GM19372 (cell line): Measurements from ENCODE around the gene USP13.
"Not testable (repeated sequence)": the region's sequence is repeated elsewhere in the genome, so short reads cannot be mapped to it uniquely, and the experiment has no call there.

Experiments used
- ATAC-seq: cut with Tn5 transposase; IDR thresholded peaks from one replicate; pipeline ENCODE4 v1.9.1; 2021; ENCODE audit warnings: mild to moderate bottlenecking, low read depth, moderate library complexity; ENCODE audit not compliant: unreplicated experiment

The USP13 gene

DNA sequence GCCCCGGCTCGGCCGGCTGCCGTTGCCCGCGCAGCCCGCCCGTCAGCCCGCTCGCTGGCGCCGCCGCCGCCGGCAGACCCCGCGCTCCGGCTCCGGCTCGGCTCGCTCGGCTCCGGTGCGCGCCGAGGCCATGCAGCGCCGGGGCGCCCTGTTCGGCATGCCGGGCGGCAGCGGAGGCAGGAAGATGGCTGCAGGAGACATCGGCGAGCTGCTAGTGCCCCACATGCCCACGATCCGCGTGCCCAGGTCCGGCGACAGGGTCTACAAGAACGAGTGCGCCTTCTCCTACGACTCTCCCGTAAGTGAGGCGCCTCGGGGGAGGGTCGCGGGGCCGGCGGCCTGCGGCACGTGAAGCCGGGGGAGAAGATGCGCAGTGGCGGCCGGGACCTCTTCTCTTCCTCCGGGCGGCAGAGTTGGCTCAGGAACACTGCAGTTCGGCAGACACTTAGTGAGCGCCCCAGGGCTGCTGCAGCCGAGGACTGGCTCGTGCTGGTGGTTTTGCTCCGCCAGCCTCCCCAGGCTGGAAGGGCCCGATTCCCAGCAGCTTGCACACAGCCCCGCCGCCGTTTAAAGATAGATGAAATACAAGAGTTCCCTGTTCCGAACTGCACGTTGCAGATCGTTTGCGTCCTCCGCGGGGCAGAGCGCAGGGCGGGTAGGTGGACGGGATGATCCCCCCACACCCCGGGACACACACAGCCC, 407 bp downstream of the USP13 start:
- ATAC-seq = peak; percentile 47

GRCh38 chr3:179655236-179655635, 2.4 kb downstream of the USP13 start:
- ATAC-seq = no peak

DNA sequence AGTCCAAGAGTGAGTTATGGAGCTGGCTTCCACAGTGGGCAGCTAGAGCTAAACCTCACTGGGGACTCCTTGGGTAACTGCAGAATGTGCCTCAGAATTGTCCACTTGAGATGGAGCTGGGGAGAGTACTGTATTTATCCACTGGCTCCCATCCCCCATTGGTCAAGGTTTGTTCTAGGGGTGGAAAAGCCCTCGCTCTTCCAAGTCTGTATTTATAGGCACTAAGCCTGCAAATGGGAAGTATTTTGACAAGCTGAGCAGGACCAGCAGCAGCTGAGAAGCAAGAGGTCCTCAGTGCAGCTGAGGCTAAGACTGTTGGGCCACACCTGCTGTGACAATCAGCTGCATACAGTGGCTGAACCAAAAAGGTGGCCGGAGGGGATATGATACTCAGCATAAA, 5.8 kb downstream of the USP13 start:
- ATAC-seq = no peak

DNA sequence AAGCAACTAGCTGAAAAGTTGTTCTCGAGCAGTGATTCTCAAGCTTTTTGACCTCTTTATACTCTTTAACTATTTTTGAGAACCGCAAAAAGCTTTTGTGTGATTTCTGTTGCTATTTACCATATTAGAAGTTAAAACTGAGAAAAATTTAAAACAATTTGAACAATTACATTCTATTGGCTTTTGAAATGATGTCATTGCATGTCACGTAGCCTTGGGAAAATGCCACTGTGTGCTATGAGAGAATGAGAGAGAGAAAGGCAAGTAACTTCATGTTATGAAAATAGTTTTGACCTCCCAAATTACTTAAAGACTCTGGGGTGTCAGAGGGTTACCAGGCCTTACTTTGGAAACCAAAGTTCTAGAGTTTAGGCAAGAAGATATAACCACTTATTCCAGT, 8.0 kb downstream of the USP13 start:
- no peak for ATAC-seq

DNA sequence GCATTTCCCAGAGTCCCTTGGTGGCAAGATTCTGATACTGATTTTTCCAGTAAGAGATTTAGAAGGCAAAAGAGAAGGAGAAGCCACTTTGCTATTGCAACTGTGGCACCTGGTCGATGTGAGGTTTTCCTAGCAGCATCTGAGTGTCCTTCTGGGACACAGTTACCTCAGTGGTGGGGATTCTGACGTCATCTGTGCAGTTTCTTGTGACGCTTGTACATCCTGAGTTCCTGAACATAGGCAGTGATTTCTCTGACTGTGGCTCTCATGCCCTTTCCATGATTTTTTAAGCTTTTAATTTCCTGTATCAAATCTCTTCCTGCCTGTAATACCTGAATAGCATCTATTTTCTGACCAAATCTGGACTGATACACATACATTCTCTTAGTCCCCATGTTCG, 8.9 kb downstream of the USP13 start:
- no peak for ATAC-seq

GRCh38 chr3:179663093-179663492, 10.3 kb downstream of the USP13 start:
- ATAC-seq = no peak

- no peak for ATAC-seq
These were observed 13.2 kb downstream of the USP13 start for GRCh38 chr3:179666030-179666429.

GRCh38 chr3:179666436-179667035, 13.7 kb downstream of the USP13 start:
- ATAC-seq = no peak

- no peak for ATAC-seq
These were observed 15.6 kb downstream of the USP13 start for GRCh38 chr3:179668429-179668828.

DNA sequence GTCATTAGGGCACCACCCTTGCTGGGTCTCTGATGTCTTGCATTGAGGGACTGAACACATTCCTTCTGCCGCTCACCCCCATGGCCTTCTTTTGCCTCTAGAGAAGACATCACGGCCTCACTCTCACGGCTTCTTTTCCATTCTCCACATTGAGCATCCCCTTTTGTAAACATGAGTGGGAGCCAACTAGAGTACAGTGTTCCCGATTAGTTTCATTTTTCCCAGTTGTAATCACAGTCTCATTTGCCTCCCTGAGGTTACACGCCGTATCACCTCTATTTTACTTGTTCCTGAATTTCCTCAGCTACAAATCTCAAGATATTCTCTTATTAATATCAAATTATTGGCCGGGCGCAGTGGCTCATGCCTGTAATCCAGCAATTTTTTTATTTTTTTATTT, 17.5 kb downstream of the USP13 start:
- no peak for ATAC-seq

- ATAC-seq = no peak
These were observed 18.5 kb downstream of the USP13 start for GRCh38 chr3:179671309-179671708.

DNA sequence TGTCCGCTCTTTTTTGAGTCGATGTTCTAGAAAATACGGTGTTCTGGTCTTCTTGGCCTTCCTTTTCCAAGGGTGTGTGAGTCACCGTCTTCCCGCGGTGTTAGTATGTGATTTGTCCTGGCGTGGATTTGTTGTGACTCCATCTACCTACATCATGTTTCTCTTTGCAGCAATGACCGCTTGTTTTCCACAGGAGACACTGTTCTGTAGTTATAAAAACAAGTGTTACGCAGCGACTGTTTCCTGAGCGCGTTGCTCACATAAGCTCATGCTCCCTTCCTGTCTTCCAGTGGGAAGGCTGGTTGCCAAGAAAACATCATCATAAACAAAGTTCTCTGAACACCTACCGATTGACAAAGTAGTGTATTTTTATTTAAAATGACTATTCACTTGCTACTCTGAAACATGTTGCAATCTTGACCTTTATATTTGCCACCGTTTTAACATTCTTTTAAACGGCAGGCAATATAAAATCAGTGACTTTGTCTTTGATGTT, 19.0 kb downstream of the USP13 start:
- no peak for ATAC-seq

- no peak for ATAC-seq
These were observed 20.1 kb downstream of the USP13 start for GRCh38 chr3:179672918-179673317.

DNA sequence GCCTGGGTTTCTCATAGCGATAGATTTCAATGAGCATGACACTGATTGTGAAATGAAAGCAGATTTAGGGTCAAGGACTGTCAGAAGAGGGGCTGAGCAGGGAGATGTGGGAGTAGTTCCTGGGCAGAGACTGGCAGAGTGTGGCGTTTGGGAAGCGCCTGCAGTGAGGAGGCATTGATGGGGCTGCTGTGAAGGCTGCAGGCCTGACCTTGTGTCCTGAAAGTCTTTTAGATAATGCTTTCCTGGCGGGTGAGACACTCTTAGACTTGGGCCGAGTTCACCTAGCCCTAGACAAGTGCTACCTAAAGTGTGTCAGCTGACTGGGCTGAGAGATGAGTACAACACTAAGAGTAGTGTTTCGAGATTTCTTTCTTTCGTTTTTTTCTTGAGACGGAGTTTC, 20.7 kb downstream of the USP13 start:
- ATAC-seq = no peak

DNA sequence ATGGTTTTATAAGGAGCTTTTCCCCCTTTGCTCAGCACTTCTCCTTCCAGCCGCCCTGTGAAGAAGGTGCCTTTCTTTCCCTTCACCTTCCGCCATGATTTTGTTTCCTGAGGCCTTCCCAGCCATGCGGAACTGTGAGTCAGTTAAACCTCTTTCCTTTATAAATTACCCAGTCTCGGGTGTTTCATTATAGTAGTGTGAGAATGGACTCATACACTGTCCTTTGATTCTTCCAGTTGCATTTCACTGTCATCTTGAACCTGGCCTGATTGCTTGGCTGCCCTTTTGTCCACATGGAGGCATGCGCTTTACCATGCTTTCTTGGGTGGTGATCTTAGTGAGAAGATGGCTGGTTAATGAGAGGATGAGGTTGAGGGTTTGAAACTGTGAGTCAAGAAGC, 23.2 kb downstream of the USP13 start:
- ATAC-seq = no peak

- ATAC-seq = no peak
These were observed 25.0 kb downstream of the USP13 start for GRCh38 chr3:179677884-179678283.

DNA sequence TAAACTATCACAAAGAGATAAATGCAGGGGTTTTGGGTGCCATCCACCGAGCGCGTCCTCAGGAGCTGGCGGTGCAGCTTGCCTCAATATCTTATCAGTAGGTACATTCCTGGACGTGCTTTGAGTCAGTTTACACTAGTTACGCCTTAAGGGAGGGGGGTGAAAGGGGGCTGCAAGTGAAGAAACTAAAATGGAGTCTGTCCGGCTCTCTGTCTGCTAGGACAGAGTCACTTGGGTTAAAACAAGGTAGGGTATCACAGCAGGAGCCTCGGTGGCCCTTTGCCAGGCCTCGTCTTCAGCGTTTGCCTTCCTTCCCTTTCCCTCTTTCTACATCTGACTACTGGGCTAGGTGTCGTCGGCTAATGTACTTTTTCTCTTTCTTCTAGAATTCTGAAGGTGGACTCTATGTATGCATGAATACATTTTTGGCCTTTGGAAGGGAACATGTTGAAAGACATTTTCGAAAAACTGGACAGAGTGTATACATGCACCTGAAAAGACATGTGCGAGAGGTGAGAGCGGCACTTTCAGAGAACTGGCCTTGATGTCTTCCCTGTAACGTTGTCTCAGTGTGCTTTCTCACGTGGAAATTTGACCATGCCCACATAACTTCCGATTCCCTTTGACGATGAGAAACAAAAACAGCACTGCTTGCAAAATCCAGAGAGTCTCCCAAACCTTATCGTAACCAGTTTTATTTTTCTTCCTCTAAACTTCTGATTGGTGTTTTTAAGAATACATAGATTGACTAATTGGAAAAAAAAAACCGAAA, 28.8 kb downstream of the USP13 start:
- ATAC-seq = no peak

- ATAC-seq = no peak
These were observed 29.7 kb downstream of the USP13 start for GRCh38 chr3:179682426-179683080.

DNA sequence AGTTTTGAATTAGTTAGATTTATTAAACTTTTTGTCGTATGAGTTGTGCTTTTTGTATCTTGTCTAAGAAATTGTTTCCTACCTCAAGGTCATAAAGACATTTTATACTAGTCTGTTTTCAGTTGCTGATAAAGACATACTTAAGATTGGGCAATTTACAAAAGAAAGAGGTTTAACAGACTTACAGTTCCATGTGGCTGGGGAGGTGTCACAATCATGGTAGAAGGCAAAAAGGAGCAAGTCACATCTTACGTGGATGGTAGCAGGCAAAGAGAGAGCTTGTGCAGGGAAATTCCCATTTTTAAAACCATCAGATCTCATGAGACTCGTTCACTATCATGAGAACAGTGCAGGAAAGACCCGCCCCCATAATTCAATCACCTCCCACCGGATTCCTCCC, 30.4 kb downstream of the USP13 start:
- ATAC-seq = not testable (repeated sequence)

GRCh38 chr3:179687967-179688535, 35.2 kb downstream of the USP13 start:
- no peak for ATAC-seq

- no peak for ATAC-seq
These were observed 36.0 kb downstream of the USP13 start for GRCh38 chr3:179688850-179689249.
